Fibroblast of lung (primary cell): ENCODE measurements around the gene DNAJC7.

ENCODE experiments used
- CTCF ChIP-seq, 2 donors: IDR thresholded peaks in 1 of 2; conservative IDR thresholded peaks in 1 of 2; 1 replicate in 1 of 2; 2 replicates in 1 of 2; pipeline ENCODE4 v1.5.1; 2011 to 2012; ENCODE audit warnings: low read length in 2 of 2, control low read depth in 1 of 2, inconsistent platforms in 1 of 2, low read depth in 1 of 2, mild to moderate bottlenecking in 1 of 2
- EZH2 ChIP-seq: IDR thresholded peaks from 2 replicates; pipeline ENCODE4 v1.5.1; 2012; ENCODE audit warnings: low read length, control low read depth, mild to moderate bottlenecking; ENCODE audit errors: missing control alignments

GRCh38 chr17:42065201-42065600, 48.0 kb upstream of the DNAJC7 start:
- TF ChIP-seq CTCF (conservative IDR thresholded peaks at IDR 0.05 in 1 of 2, IDR thresholded peaks at IDR 0.05 in 1 of 2; ENCODE audit: low read depth in 1 of 2, low read length in 2 of 2): no peak
- no peak for TF ChIP-seq EZH2
